Neural cell (in vitro differentiated cells): ENCODE data around the gene NCK2.

Experiments
- EP300 ChIP-seq: fragments of 450-650 bp; conservative IDR thresholded peaks from 2 replicates; pipeline ENCODE4 v1.6.1; 2014; ENCODE audit warnings: antibody characterized with exemption, mild to moderate bottlenecking, moderate library complexity; ENCODE audit not compliant: poor library complexity, severe bottlenecking
- POLR2AphosphoS5 ChIP-seq: IDR thresholded peaks from 2 replicates; pipeline ENCODE4 v1.6.1; 2012
- TAF1 ChIP-seq: IDR thresholded peaks from 2 replicates; pipeline ENCODE4 v1.6.1; 2012; ENCODE audit warnings: low read depth
- TF ChIP-seq, protein P1 (sequence below): fragments of 450-650 bp; IDR thresholded peaks from 2 replicates; pipeline ENCODE4 v1.5.1; 2014; ENCODE audit warnings: antibody characterized with exemption, mild to moderate bottlenecking, moderate library complexity; ENCODE audit not compliant: poor library complexity, severe bottlenecking

- TF ChIP-seq, protein P1, sequence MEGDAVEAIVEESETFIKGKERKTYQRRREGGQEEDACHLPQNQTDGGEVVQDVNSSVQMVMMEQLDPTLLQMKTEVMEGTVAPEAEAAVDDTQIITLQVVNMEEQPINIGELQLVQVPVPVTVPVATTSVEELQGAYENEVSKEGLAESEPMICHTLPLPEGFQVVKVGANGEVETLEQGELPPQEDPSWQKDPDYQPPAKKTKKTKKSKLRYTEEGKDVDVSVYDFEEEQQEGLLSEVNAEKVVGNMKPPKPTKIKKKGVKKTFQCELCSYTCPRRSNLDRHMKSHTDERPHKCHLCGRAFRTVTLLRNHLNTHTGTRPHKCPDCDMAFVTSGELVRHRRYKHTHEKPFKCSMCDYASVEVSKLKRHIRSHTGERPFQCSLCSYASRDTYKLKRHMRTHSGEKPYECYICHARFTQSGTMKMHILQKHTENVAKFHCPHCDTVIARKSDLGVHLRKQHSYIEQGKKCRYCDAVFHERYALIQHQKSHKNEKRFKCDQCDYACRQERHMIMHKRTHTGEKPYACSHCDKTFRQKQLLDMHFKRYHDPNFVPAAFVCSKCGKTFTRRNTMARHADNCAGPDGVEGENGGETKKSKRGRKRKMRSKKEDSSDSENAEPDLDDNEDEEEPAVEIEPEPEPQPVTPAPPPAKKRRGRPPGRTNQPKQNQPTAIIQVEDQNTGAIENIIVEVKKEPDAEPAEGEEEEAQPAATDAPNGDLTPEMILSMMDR, result no peak
- TF ChIP-seq POLR2AphosphoS5, result no peak
- TF ChIP-seq EP300, result peak; percentile 27
- no peak for TF ChIP-seq TAF1
These were observed 158.5 kb downstream of the NCK2 start for GRCh38 chr2:105903051-105903674.
